Body of pancreas (tissue), 4 donors: ENCODE data around the gene ASAP3. TPM values are rescaled to one million over a fixed set of nuclear protein-coding genes. Genes with fewer than 3 reads are reported as not detected.

Source experiments
- ATAC-seq: fragments of 150-250 bp; one replicate; pipeline ENCODE4 v1.9.1; 2016
- DNase-seq, 4 donors: peaks; one replicate each; pipeline ENCODE4 v3.0.0-alpha.2; 2019
- H3K27ac ChIP-seq, 4 donors: fragments of 200-600 bp; sonication (generic); 1 replicate in 3 of 4; 2 replicates in 1 of 4; pipeline versions ENCODE4 v1.5.1 to v1.6.1; 2016 to 2019; ENCODE audit warnings: mild to moderate bottlenecking in 1 of 4, mixed read lengths in 1 of 4, moderate library complexity in 1 of 4
- H3K27me3 ChIP-seq, 2 donors: fragments of 200-600 bp; sonication (generic); one replicate each; pipeline ENCODE4 v1.6.0; 2016; ENCODE audit warnings: mild to moderate bottlenecking in 1 of 2
- H3K36me3 ChIP-seq, 2 donors: fragments of 200-600 bp; sonication (generic); replicated peaks in 1 of 2; 2 replicates each; pipeline ENCODE4 v1.5.1; 2016; ENCODE audit warnings: low read depth in 2 of 2; ENCODE audit not compliant: insufficient read depth in 1 of 2
- H3K4me1 ChIP-seq: fragments of 200-600 bp; sonication (generic); one replicate; pipeline ENCODE4 v1.6.0; 2016
- H3K4me3 ChIP-seq, 2 donors: fragments of 200-600 bp; sonication (generic); 1 replicate in 1 of 2; 2 replicates in 1 of 2; pipeline ENCODE4 v1.5.1; 2016 to 2019
- H3K9me3 ChIP-seq, 3 donors: fragments of 200-600 bp; sonication (generic); 1 replicate in 2 of 3; 2 replicates in 1 of 3; pipeline ENCODE4 v1.5.1; 2016
- CTCF ChIP-seq, 7 experiments: fragments of 450-650 bp in 4 of 7; fragments of 200-600 bp in 3 of 7; sonication (generic) in 3 of 7; IDR thresholded peaks; one replicate each; pipeline ENCODE4 v1.5.1; 2016 to 2019; ENCODE audit warnings: antibody characterized with exemption in 7 of 7
- POLR2A ChIP-seq, 3 donors: fragments of 450-650 bp; IDR thresholded peaks; one replicate each; pipeline ENCODE4 v1.6.1; 2016; ENCODE audit warnings: antibody characterized with exemption in 3 of 3, mild to moderate bottlenecking in 2 of 3
- WGBS, 2 donors: methylation state at CpG; one replicate each; pipeline ENCODE4 v1.1.5; 2017; 5-methylcytosine and 5-hydroxymethylcytosine counted together
- intact Hi-C: fragments of 100-400 bp; cut with DNase I; formaldehyde crosslinking; loops from one replicate; pipeline ENCODE4 v1.15.1; 2023
- total RNA-seq, 2 donors: library from RNA; depleted of rRNA; stranded (reverse); fragments of >200 nt; gene quantifications; one replicate each; pipeline ENCODE4 v1.1.0, GENCODE V29; 2016

Gene ASAP3
- total RNA-seq, 2 donors from 2014 or later, result 27.4 to 39.4 TPM

- H3K4me1 ChIP-seq, result peaks cover 80% of the 10 kb centered on the region
These were observed 62.2 kb downstream of the ASAP3 start for GRCh38 chr1:23421753-23422240.

GRCh38 chr1:23421343-23421742 is 62.6 kb downstream of the ASAP3 start:
- Histone ChIP-seq H3K27me3 (no peaks in the 10 kb centered on the region), H3K4me1 (peaks cover 84% of the 10 kb centered on the region), H3K36me3 (no peaks in the 10 kb centered on the region), H3K4me3 (no peak overlapping the region), H3K27ac (peak overlapping the region; percentile 89 to 97 (median 96)), H3K9me3 (no peaks in the 10 kb centered on the region)
- intact Hi-C loops, result no loop called here
- 22 to 34% methylated on average over 3 of the region's 3 CpGs for WGBS, 2 donors
- ATAC-seq (no peak), DNase-seq (peak in 2 of 4 donors; percentile 27 to 34)
- no peak for TF ChIP-seq CTCF (IDR thresholded peaks at IDR 0.05)
- no peak for TF ChIP-seq POLR2A (IDR thresholded peaks at IDR 0.05)

More at GRCh38 chr1:23421753-23422240, 62.2 kb downstream of the ASAP3 start:
- H3K4me3 ChIP-seq, result peak overlapping the region in 1 of 2 donors; percentile 8
- peak overlapping the region; percentile 89 to 97 (median 96) for H3K27ac ChIP-seq
- no peaks in the 10 kb centered on the region for H3K9me3 ChIP-seq
- 15 to 19% methylated on average over 6 of the region's 6 CpGs for WGBS, 2 donors
- no peaks in the 10 kb centered on the region for H3K36me3 ChIP-seq
- ATAC-seq, result peak; percentile 53
- intact Hi-C loops, result no loop called here
- peak; percentile 64 to 90 (median 84) for DNase-seq
- TF ChIP-seq POLR2A (IDR thresholded peaks at IDR 0.05) (peak; percentile 67 to 84 (median 84)), CTCF (IDR thresholded peaks at IDR 0.05) (peak in 5 of 7 experiments; percentile 10 to 47 (median 33))
- H3K27me3 ChIP-seq, result no peaks in the 10 kb centered on the region

GRCh38 chr1:23420778-23421177 is 63.2 kb downstream of the ASAP3 start:
- H3K9me3 ChIP-seq, result no peaks in the 10 kb centered on the region
- peaks cover 83% of the 10 kb centered on the region for H3K4me1 ChIP-seq
- TF ChIP-seq POLR2A (IDR thresholded peaks at IDR 0.05), result no peak
- no peak for TF ChIP-seq CTCF (IDR thresholded peaks at IDR 0.05)
- H3K4me3 ChIP-seq, result no peak overlapping the region
- DNase-seq, result peak in 1 of 4 donors; percentile 31
- peak overlapping the region; percentile 89 to 97 (median 96) for H3K27ac ChIP-seq
- no peak for ATAC-seq
- no peaks in the 10 kb centered on the region for H3K27me3 ChIP-seq
- 54 to 67% methylated on average over 3 of the region's 3 CpGs for WGBS, 2 donors
- H3K36me3 ChIP-seq, result no peaks in the 10 kb centered on the region
- intact Hi-C loops, result no loop called here

GRCh38 chr1:23419180-23419579 is 64.8 kb downstream of the ASAP3 start:
- TF ChIP-seq POLR2A (IDR thresholded peaks at IDR 0.05) (no peak), CTCF (IDR thresholded peaks at IDR 0.05) (no peak)
- Histone ChIP-seq H3K36me3 (no peaks in the 10 kb centered on the region), H3K27me3 (no peaks in the 10 kb centered on the region), H3K9me3 (no peaks in the 10 kb centered on the region), H3K4me3 (no peak overlapping the region), H3K4me1 (peaks cover 74% of the 10 kb centered on the region), H3K27ac (peak overlapping the region; percentile 57 to 97 (median 88))
- DNase-seq, result no peak
- WGBS, 2 donors, result 68 to 69% methylated on average over 6 of the region's 6 CpGs
- no peak for ATAC-seq
- intact Hi-C loops, result no loop called here

- no peak overlapping the region for H3K4me3 ChIP-seq
- H3K36me3 ChIP-seq, result no peaks in the 10 kb centered on the region
- TF ChIP-seq CTCF (IDR thresholded peaks at IDR 0.05), result no peak
- TF ChIP-seq POLR2A (IDR thresholded peaks at IDR 0.05), result no peak
- WGBS, 2 donors, result 16 to 19% methylated on average over 3 of the region's 3 CpGs
- ATAC-seq, result peak; percentile 23
- intact Hi-C loops, result no loop called here
- H3K9me3 ChIP-seq, result no peaks in the 10 kb centered on the region
- H3K27me3 ChIP-seq, result no peaks in the 10 kb centered on the region
- peaks cover 68% of the 10 kb centered on the region for H3K4me1 ChIP-seq
- peak; percentile 78 to 90 (median 86) for DNase-seq
- H3K27ac ChIP-seq, result peak overlapping the region; percentile 57 to 97 (median 88)
These were observed 66.4 kb downstream of the ASAP3 start for GRCh38 chr1:23417570-23417969.
